PC-9 (cell line): Measurements from ENCODE around the gene RPS6KA5. TPM values are rescaled to one million over a fixed set of nuclear protein-coding genes. Genes with fewer than 3 reads are reported as not detected.
"Not testable (repeated sequence)": the region's sequence is repeated elsewhere in the genome, so short reads cannot be mapped to it uniquely, and the experiment has no call there.

Experiments
- BruUV-seq: library from RNA; stranded (reverse); fragments of 400-500 nt; replicated peaks from 2 replicates; lab custom pipeline; 2021; lab: Mats Ljungman, UMichigan
- CTCF ChIA-PET: fragments of 300-600 bp; sonication (Branson Sonifier 250); formaldehyde crosslinking; loops from one replicate; lab custom pipeline; 2022; ENCODE audit warnings: antibody characterized with exemption; lab: Charles Lee
- POLR2A ChIA-PET: fragments of 300-600 bp; sonication (Branson Sonifier 250); formaldehyde crosslinking; loops from one replicate; lab custom pipeline; 2022; ENCODE audit warnings: antibody characterized with exemption; ENCODE audit not compliant: unreplicated experiment; lab: Charles Lee
- DNase-seq, 2 experiments: peaks; one replicate each; pipeline versions ENCODE4 v3.0.0 to v3.0.0-alpha.2; 2015 to 2022; ENCODE audit warnings: mixed read lengths in 1 of 2
- H2AFZ ChIP-seq: fragments of 200-600 bp; sonication (generic); 2 replicates; pipeline ENCODE4 v1.8.1; 2017; ENCODE audit warnings: antibody characterized with exemption
- H3F3A ChIP-seq: fragments of 200-600 bp; sonication (generic); 2 replicates; pipeline ENCODE4 v1.8.1; 2017; ENCODE audit warnings: antibody characterized with exemption, mild to moderate bottlenecking, low read depth; ENCODE audit not compliant: insufficient read depth
- H3K27ac ChIP-seq: fragments of 200-600 bp; sonication (generic); 2 replicates; pipeline ENCODE4 v1.6.1; 2016; ENCODE audit warnings: mixed run types
- H3K27me3 ChIP-seq: fragments of 200-600 bp; sonication (generic); 2 replicates; pipeline ENCODE4 v1.6.1; 2016; ENCODE audit warnings: low read depth, mixed run types; ENCODE audit not compliant: insufficient read depth
- H3K36me3 ChIP-seq: fragments of 200-600 bp; sonication (generic); 2 replicates; pipeline ENCODE4 v1.6.1; 2016; ENCODE audit warnings: low read depth, mixed run types
- H3K4me1 ChIP-seq: fragments of 200-600 bp; sonication (generic); replicated peaks from 2 replicates; pipeline ENCODE4 v1.6.1; 2016; ENCODE audit warnings: mixed run types; ENCODE audit not compliant: insufficient read depth
- H3K4me2 ChIP-seq: fragments of 200-600 bp; sonication (generic); 2 replicates; pipeline ENCODE4 v1.6.1; 2017; ENCODE audit warnings: mixed run types
- H3K4me3 ChIP-seq: fragments of 200-600 bp; sonication (generic); 2 replicates; pipeline ENCODE4 v1.6.1; 2016; ENCODE audit warnings: mixed run types
- H3K79me2 ChIP-seq: fragments of 200-600 bp; sonication (generic); 2 replicates; pipeline ENCODE4 v1.6.1; 2017; ENCODE audit warnings: low read depth, mixed run types
- H3K9me2 ChIP-seq: fragments of 200-600 bp; sonication (generic); 2 replicates; pipeline ENCODE4 v1.8.1; 2017; ENCODE audit warnings: mild to moderate bottlenecking; ENCODE audit not compliant: insufficient read depth
- H3K9me3 ChIP-seq: fragments of 200-600 bp; sonication (generic); 2 replicates; pipeline ENCODE4 v1.8.1; 2016; ENCODE audit warnings: low read depth; ENCODE audit not compliant: insufficient read depth
- H4K20me1 ChIP-seq: fragments of 200-600 bp; sonication (generic); 2 replicates; pipeline ENCODE4 v1.8.1; 2017; ENCODE audit not compliant: insufficient read depth
- EZH2 ChIP-seq: fragments of 200-600 bp; sonication (generic); IDR thresholded peaks from 2 replicates; pipeline ENCODE4 v1.8.0; 2017; ENCODE audit warnings: antibody characterized with exemption, low read depth
- intact Hi-C: fragments of 100-400 bp; cut with micrococcal nuclease; formaldehyde crosslinking; loops from one replicate; pipeline ENCODE4 v1.10.0; 2022; ENCODE audit not compliant: unreplicated experiment
- total RNA-seq: library from RNA; stranded (reverse); gene quantifications from 2 replicates; pipeline ENCODE4 v1.2.3, GENCODE V29; 2021
- TF ChIP-seq, protein P1 (sequence below): fragments of 200-600 bp; sonication (generic); conservative IDR thresholded peaks from 2 replicates; pipeline ENCODE4 v1.6.1; 2017; ENCODE audit warnings: mixed run types, antibody characterized with exemption, mild to moderate bottlenecking, moderate library complexity

The RPS6KA5 gene
- total RNA-seq, 1 experiment from 2014 or later = 3.5 TPM

DNA sequence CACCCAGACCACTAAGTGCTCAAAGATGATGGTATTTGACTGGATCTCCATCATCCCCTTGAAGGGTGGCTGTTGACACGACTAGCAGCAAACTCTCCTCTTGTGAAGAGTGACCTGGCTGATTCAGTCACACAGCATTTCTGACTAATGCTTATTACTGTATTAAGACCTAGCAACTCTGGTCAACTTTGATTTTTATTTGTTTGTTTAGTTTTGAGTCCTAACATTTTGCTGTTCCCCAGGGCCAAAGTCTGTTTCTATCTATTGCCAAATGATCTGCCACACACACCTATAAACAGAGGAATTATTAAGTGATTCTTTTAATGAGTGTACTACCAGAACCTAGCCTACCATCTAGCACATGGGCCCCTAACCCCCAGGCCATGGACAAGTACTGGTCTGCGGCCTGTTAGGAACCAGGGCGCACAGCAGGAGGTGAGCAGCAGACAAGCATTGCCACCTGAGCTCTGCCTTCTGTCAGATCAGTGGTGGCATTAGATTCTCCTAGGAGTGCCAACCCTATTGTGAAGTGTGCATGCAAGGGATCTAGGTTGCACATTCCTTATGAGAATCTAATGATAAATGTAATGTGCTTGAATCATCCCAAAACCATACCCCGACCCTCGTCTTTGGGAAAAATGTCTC, 120.0 kb downstream of the RPS6KA5 start:
- Histone ChIP-seq H3K27me3 (no peaks in the 10 kb centered on the region), H3K36me3 (no peaks in the 10 kb centered on the region), H3K4me3 (no peak overlapping the region), H3K9me3 (no peaks in the 10 kb centered on the region), H2AFZ (no peak overlapping the region), H3F3A (no peaks in the 10 kb centered on the region), H3K9me2 (no peaks in the 10 kb centered on the region), H3K27ac (no peak overlapping the region), H3K79me2 (no peaks in the 10 kb centered on the region), H3K4me1 (no peaks in the 10 kb centered on the region), H4K20me1 (no peaks in the 10 kb centered on the region), H3K4me2 (no peak overlapping the region)
- no peak for TF ChIP-seq EZH2
- TF ChIP-seq, protein P1, sequence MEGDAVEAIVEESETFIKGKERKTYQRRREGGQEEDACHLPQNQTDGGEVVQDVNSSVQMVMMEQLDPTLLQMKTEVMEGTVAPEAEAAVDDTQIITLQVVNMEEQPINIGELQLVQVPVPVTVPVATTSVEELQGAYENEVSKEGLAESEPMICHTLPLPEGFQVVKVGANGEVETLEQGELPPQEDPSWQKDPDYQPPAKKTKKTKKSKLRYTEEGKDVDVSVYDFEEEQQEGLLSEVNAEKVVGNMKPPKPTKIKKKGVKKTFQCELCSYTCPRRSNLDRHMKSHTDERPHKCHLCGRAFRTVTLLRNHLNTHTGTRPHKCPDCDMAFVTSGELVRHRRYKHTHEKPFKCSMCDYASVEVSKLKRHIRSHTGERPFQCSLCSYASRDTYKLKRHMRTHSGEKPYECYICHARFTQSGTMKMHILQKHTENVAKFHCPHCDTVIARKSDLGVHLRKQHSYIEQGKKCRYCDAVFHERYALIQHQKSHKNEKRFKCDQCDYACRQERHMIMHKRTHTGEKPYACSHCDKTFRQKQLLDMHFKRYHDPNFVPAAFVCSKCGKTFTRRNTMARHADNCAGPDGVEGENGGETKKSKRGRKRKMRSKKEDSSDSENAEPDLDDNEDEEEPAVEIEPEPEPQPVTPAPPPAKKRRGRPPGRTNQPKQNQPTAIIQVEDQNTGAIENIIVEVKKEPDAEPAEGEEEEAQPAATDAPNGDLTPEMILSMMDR = no peak
- POLR2A ChIA-PET = no interaction called here
- CTCF ChIA-PET = no interaction called here
- intact Hi-C loops = no loop called here
- no TSS peak for BruUV-seq
- no peak for DNase-seq

DNA sequence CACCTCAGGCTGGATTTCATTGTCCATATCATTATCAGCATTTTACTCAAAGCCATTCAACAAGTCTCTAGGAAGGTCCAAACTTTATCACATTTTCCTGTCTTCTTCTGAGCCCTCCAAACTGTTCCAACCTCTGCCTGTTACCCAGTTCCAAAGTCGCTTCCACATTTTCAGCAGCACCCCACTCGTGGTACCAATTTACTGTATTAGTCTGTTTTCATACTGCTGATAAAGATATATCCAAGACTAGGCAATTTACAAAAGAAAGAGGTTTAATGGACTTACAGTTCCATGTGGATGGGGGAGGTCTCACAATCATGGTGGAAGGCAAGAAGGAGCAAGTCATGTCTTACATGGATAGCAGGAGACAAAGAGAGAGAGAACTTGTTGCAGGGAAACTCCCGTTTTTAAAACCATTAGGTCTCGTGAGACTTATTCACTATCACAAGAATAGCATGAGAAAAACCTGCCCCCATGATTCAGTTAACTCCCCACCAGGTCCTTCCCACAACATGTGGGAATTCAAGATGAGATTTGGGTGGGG, 121.1 kb downstream of the RPS6KA5 start:
- H3K4me2 ChIP-seq, BruUV-seq: not testable (repeated sequence)

DNA sequence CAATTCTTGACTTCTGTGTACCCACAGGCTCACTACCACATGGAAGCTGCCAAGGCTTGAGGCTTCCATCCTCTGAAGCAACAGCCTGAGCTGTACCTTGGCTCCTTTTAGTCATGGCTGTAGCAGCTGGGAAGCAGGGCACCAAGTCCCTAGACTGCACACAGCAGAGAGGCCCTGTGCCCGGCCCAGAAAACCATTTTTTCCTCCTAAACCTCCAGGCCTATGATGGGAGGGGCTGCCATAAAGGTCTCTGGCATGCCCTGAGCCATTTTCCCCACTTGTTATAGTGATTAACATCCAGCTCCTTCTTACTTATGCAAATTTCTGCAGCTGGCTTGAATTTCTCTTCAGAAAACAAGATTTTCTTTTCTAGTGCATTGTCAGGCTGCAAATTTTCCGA, 121.8 kb downstream of the RPS6KA5 start:
- H3K4me1 ChIP-seq = no peaks in the 10 kb centered on the region
- no TSS peak for BruUV-seq
- no peaks in the 10 kb centered on the region for H3K9me2 ChIP-seq
- POLR2A ChIA-PET = no interaction called here
- no peak overlapping the region for H2AFZ ChIP-seq
- no peak for DNase-seq
- H3K9me3 ChIP-seq = no peaks in the 10 kb centered on the region
- intact Hi-C loops = no loop called here
- CTCF ChIA-PET = no interaction called here
- H3K27me3 ChIP-seq = no peaks in the 10 kb centered on the region
- no peaks in the 10 kb centered on the region for H3F3A ChIP-seq
- no peak overlapping the region for H3K27ac ChIP-seq
- TF ChIP-seq, protein P1 = no peak
- TF ChIP-seq EZH2 = no peak
- no peaks in the 10 kb centered on the region for H4K20me1 ChIP-seq
- no peak overlapping the region for H3K4me2 ChIP-seq
- no peak overlapping the region for H3K4me3 ChIP-seq
- H3K79me2 ChIP-seq = no peaks in the 10 kb centered on the region
- H3K36me3 ChIP-seq = no peaks in the 10 kb centered on the region

More for the DNA sequence above, 121.1 kb downstream of the RPS6KA5 start:
- DNase-seq, H3K27me3 ChIP-seq, H4K20me1 ChIP-seq, H3K79me2 ChIP-seq, POLR2A ChIA-PET, intact Hi-C loops, H3K4me1 ChIP-seq, H3K36me3 ChIP-seq, H3K9me3 ChIP-seq, H2AFZ ChIP-seq, CTCF ChIA-PET, H3F3A ChIP-seq, H3K27ac ChIP-seq, H3K4me3 ChIP-seq, H3K9me2 ChIP-seq: not testable (repeated sequence)
